NK-92 treated with Interleukin-12 subunit alpha and Interleukin-12 subunit beta, amount 100 ng/mL, for 24 hours (cell line): Measurements from ENCODE around the gene PLCXD3.

Source experiments
- DNase-seq: peaks from one replicate; lab custom pipeline; 2025; lab: John Stamatoyannopoulos, UW

The PLCXD3 gene

GRCh38 chr5:41281215-41281810 lies 229.1 kb downstream of the PLCXD3 start:
- no peak for DNase-seq

GRCh38 chr5:41279040-41279439 lies 231.4 kb downstream of the PLCXD3 start:
- no peak for DNase-seq

- DNase-seq = no peak
Observed at GRCh38 chr5:41277476-41278245, 232.7 kb downstream of the PLCXD3 start.

GRCh38 chr5:41275813-41276512 lies 234.4 kb downstream of the PLCXD3 start:
- DNase-seq = no peak

- no peak for DNase-seq
Observed at GRCh38 chr5:41270423-41271251, 239.8 kb downstream of the PLCXD3 start.

- DNase-seq = no peak
Observed at GRCh38 chr5:41268894-41269293, 241.5 kb downstream of the PLCXD3 start.

- no peak for DNase-seq
Observed at GRCh38 chr5:41266377-41266776, 244.0 kb downstream of the PLCXD3 start.

- DNase-seq = no peak
Observed at GRCh38 chr5:41264019-41264418, 246.4 kb downstream of the PLCXD3 start.

- DNase-seq = no peak
Observed at GRCh38 chr5:41263335-41263734, 247.1 kb downstream of the PLCXD3 start.
